GM18511 (cell line): ENCODE results near the gene WNT16.

Experiments
- ATAC-seq: cut with Tn5 transposase; IDR thresholded peaks from one replicate; pipeline ENCODE4 v1.9.1; 2021; ENCODE audit warnings: mild to moderate bottlenecking, moderate library complexity; ENCODE audit not compliant: unreplicated experiment

The WNT16 gene

GRCh38 chr7:121390109-121390508 is 61.3 kb downstream of the WNT16 start:
- no peak for ATAC-seq

- no peak for ATAC-seq
Measured at GRCh38 chr7:121390617-121391016, 61.8 kb downstream of the WNT16 start.
